ENCODE results near the gene ST8SIA4.

The ST8SIA4 gene

DNA sequence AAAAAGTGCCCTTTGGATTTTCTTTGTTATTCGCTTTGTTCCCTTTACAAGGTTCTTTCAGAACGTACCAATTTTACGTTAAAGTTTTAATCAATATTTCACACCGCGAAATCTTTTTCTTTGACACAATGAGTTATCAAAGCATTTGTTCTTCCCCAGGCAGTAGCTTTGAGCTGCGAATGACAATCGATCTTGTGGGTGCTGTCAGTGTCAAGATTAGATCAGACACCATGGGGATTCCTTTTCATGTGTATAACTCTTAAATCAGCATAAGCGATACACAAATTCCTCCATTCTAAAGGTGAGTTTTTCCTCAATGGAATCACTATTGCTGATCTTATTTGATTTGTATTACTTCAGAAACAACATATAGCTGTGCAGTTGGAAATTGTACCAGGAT, 145.5 kb downstream of the ST8SIA4 start:
- in situ Hi-C loops (cut with MboI; ENCODE audit: low pct_unique_long_range_greater_than_20kb, low sequenced_read_pairs) = no loop called here
- DNase-seq = no peak

Measured in KBM-7 (cell line).